ENCODE data around the gene CTRB1. TPM values are rescaled to one million over a fixed set of nuclear protein-coding genes. Genes with fewer than 3 reads are reported as not detected.

CTRB1 gene
- total RNA-seq, 4 donors from 2014 or later, result not detected

GRCh38 chr16:75197522-75198134 lies 21.2 kb upstream of the CTRB1 start:
- peak; percentile 36 to 38 for DNase-seq (ENCODE audit: low spot score in 2 of 2)
- Histone ChIP-seq H3K36me3 (no peaks in the 10 kb centered on the region), H3K27ac (no peak overlapping the region), H3K27me3 (peaks cover 9% of the 10 kb centered on the region), H3K4me1 (peaks cover 3% of the 10 kb centered on the region), H3K9me3 (no peaks in the 10 kb centered on the region), H3K4me3 (no peak overlapping the region)
- TF ChIP-seq CTCF (IDR thresholded peaks at IDR 0.05) (no peak), POLR2AphosphoS5 (IDR thresholded peaks at IDR 0.05) (no peak), POLR2A (IDR thresholded peaks at IDR 0.05) (no peak), EP300 (IDR thresholded peaks at IDR 0.05) (no peak)
- 62% methylated on average over 14 of the region's 14 CpGs for WGBS

GRCh38 chr16:75198135-75198600 lies 20.6 kb upstream of the CTRB1 start:
- WGBS, result 48% methylated on average over 15 of the region's 18 CpGs
- Histone ChIP-seq H3K36me3 (no peaks in the 10 kb centered on the region), H3K27me3 (peaks cover 9% of the 10 kb centered on the region), H3K27ac (no peak overlapping the region), H3K9me3 (no peaks in the 10 kb centered on the region), H3K4me3 (no peak overlapping the region), H3K4me1 (peaks cover 3% of the 10 kb centered on the region)
- DNase-seq (ENCODE audit: low spot score in 2 of 2), result peak; percentile 62 to 67
- TF ChIP-seq POLR2A (IDR thresholded peaks at IDR 0.05) (no peak), POLR2AphosphoS5 (IDR thresholded peaks at IDR 0.05) (no peak), EP300 (IDR thresholded peaks at IDR 0.05) (no peak), CTCF (IDR thresholded peaks at IDR 0.05) (no peak)

- Histone ChIP-seq H3K27ac (no peak overlapping the region), H3K4me3 (no peak overlapping the region), H3K36me3 (no peaks in the 10 kb centered on the region), H3K27me3 (peaks cover 9% of the 10 kb centered on the region), H3K4me1 (peaks cover 8% of the 10 kb centered on the region), H3K9me3 (no peaks in the 10 kb centered on the region)
- TF ChIP-seq EP300 (IDR thresholded peaks at IDR 0.05) (no peak), CTCF (IDR thresholded peaks at IDR 0.05) (no peak), POLR2AphosphoS5 (IDR thresholded peaks at IDR 0.05) (no peak), POLR2A (IDR thresholded peaks at IDR 0.05) (no peak)
- 92% methylated on average over 13 of the region's 13 CpGs for WGBS
- peak; percentile 20 to 48 for DNase-seq (ENCODE audit: low spot score in 2 of 2)
These were observed 16.7 kb upstream of the CTRB1 start for GRCh38 chr16:75202069-75202590.

- Histone ChIP-seq H3K4me3 (no peak overlapping the region), H3K4me1 (peaks cover 5% of the 10 kb centered on the region), H3K27ac (no peak overlapping the region), H3K36me3 (no peaks in the 10 kb centered on the region), H3K27me3 (peaks cover 3% of the 10 kb centered on the region), H3K9me3 (no peaks in the 10 kb centered on the region)
- no peak for TF ChIP-seq POLR2AphosphoS5 (IDR thresholded peaks at IDR 0.05)
- TF ChIP-seq CTCF (IDR thresholded peaks at IDR 0.05), result no peak
- TF ChIP-seq POLR2A (IDR thresholded peaks at IDR 0.05), result no peak
- TF ChIP-seq EP300 (IDR thresholded peaks at IDR 0.05), result no peak
- WGBS, result 92% methylated on average over 12 of the region's 12 CpGs
- DNase-seq (ENCODE audit: low spot score in 2 of 2), result peak; percentile 31 to 65
These were observed 15.7 kb upstream of the CTRB1 start for GRCh38 chr16:75203096-75203495.

- Histone ChIP-seq H3K27me3 (no peaks in the 10 kb centered on the region), H3K4me1 (peaks cover 5% of the 10 kb centered on the region), H3K9me3 (no peaks in the 10 kb centered on the region), H3K36me3 (no peaks in the 10 kb centered on the region), H3K27ac (no peak overlapping the region), H3K4me3 (no peak overlapping the region)
- DNase-seq (ENCODE audit: low spot score in 2 of 2), result peak; percentile 38 to 70
- TF ChIP-seq POLR2AphosphoS5 (IDR thresholded peaks at IDR 0.05), result no peak
- TF ChIP-seq POLR2A (IDR thresholded peaks at IDR 0.05), result no peak
- no peak for TF ChIP-seq EP300 (IDR thresholded peaks at IDR 0.05)
- TF ChIP-seq CTCF (IDR thresholded peaks at IDR 0.05), result no peak
- 84% methylated on average over 12 of the region's 13 CpGs for WGBS
These were observed 14.9 kb upstream of the CTRB1 start for GRCh38 chr16:75203667-75204409.
